ENCODE data around the gene OSM.

- TF ChIP-seq CTCF (IDR thresholded peaks at IDR 0.05) (no peak), POLR2A (IDR thresholded peaks at IDR 0.05) (no peak)
These were observed 45.3 kb downstream of the OSM start for GRCh38 chr22:30221121-30221992.

Data from body of pancreas (tissue), 4 donors.